Activated CD8-positive, alpha-beta T cell treated with anti-CD3 and anti-CD28 coated beads, Interleukin-2, amount 10 ng/mL, durations not matched to agents 7 days and 5 days (primary cell): ENCODE measurements around the gene ZNF283. TPM values are rescaled to one million over a fixed set of nuclear protein-coding genes. Genes with fewer than 3 reads are reported as not detected.

Source experiments
- ATAC-seq: fragments of 150-1000 bp; cut with Tn5 transposase; one replicate; pipeline ENCODE4 v1.10.0; 2021; ENCODE audit warnings: moderate library complexity
- CTCF ChIA-PET: fragments of 350-600 bp; sonication (Branson Sonifier 250); formaldehyde crosslinking; loops from one replicate; lab custom pipeline; 2021; ENCODE audit warnings: antibody characterized with exemption; lab: Charles Lee
- POLR2A ChIA-PET: fragments of 350-600 bp; sonication (Branson Sonifier 250); formaldehyde crosslinking; loops from one replicate; lab custom pipeline; 2021; ENCODE audit warnings: antibody characterized with exemption; lab: Charles Lee
- DNase-seq: peaks from one replicate; pipeline ENCODE4 v3.0.0-alpha.2; 2020
- H3K27ac Mint-ChIP-seq: one replicate; pipeline ENCODE4 v1.8.0; 2021; ENCODE audit warnings: mild to moderate bottlenecking, mixed read lengths
- H3K27me3 Mint-ChIP-seq: one replicate; pipeline ENCODE4 v1.8.0; 2021; ENCODE audit warnings: low read depth, mixed read lengths
- H3K36me3 Mint-ChIP-seq: one replicate; pipeline ENCODE4 v1.8.0; 2021; ENCODE audit warnings: low read depth, mixed read lengths
- H3K4me1 Mint-ChIP-seq: one replicate; pipeline ENCODE4 v1.8.0; 2021; ENCODE audit warnings: low read depth, mixed read lengths
- H3K4me3 Mint-ChIP-seq: one replicate; pipeline ENCODE4 v1.8.0; 2021; ENCODE audit warnings: mild to moderate bottlenecking, mixed read lengths
- H3K9me3 Mint-ChIP-seq: one replicate; pipeline ENCODE4 v1.8.0; 2022; ENCODE audit warnings: mixed read lengths; ENCODE audit not compliant: insufficient read depth
- total RNA-seq, 2 experiments: library from RNA; stranded (reverse); gene quantifications; one replicate each; pipeline ENCODE4 v1.2.3, GENCODE V29; 2021

ZNF283 gene
- total RNA-seq, 2 experiments from 2014 or later = 4.9 to 6.9 TPM

DNA sequence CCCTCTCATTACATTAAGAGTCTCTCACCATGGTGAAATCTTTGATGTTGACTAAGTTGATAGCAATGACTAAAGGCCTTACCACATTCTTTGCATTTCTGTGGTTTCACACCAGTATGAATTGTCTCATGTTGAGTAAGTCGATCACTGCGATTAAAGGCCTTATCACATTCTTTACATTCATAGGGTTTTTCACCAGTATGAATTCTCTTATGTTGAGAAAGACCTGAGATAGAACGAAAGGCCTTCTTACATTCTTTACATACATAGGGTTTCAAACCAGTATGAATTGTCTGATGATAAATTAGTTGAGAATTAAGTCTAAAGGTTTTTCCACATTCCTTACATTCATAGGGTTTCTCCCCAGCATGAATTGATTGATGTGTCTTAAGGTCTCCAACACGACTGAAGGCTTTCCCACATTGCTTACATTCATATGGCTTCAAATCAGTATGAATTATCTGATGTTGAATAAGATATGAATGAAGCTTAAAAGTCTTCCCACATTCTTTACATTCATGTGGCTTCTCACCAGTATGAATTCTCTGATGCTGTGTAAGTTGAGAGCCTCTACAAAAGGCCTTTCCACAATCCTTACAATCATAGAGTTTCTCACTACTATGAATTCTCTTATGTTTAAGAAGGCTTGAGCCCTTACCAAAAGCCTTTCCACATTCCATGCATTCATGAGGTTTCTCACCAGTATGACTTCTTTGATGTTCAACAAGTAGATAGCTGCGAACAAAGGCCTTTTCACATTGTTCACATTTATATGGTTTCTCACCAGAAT is 45.6 kb downstream of the ZNF283 start:
- Mint-ChIP-seq H3K9me3 (peaks cover 66% of the 10 kb centered on the region), H3K27ac (no peak overlapping the region), H3K4me3 (no peak overlapping the region), H3K36me3 (peaks cover 9% of the 10 kb centered on the region), H3K27me3 (no peaks in the 10 kb centered on the region), H3K4me1 (no peaks in the 10 kb centered on the region)
- POLR2A ChIA-PET = no interaction called here
- no peak for ATAC-seq
- CTCF ChIA-PET = no interaction called here
- no peak for DNase-seq

DNA sequence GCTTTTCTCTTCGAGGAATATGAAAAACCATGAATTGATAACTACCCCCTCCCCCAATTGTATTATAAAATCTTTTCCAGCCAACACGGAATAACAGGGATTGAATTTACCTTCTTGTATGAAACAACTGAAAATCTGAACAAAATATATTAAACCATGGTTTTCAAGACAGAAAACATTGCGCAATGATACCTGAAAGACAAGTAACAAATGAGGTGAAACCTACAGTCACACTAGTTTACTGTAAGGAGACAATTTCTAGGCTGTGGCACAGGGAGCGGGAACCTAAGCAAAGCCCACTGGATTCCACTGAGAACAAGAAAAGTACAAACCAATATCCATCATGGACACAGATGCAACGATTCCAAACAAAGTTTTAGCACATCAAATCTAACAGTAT is 53.4 kb downstream of the ZNF283 start:
- no peak overlapping the region for H3K4me3 Mint-ChIP-seq
- H3K9me3 Mint-ChIP-seq = peaks cover 53% of the 10 kb centered on the region
- no peak overlapping the region for H3K27ac Mint-ChIP-seq
- H3K27me3 Mint-ChIP-seq = no peaks in the 10 kb centered on the region
- no peak for DNase-seq
- no peaks in the 10 kb centered on the region for H3K4me1 Mint-ChIP-seq
- H3K36me3 Mint-ChIP-seq = peaks cover 4% of the 10 kb centered on the region
- no peak for ATAC-seq
- CTCF ChIA-PET = no interaction called here
- POLR2A ChIA-PET = no interaction called here

DNA sequence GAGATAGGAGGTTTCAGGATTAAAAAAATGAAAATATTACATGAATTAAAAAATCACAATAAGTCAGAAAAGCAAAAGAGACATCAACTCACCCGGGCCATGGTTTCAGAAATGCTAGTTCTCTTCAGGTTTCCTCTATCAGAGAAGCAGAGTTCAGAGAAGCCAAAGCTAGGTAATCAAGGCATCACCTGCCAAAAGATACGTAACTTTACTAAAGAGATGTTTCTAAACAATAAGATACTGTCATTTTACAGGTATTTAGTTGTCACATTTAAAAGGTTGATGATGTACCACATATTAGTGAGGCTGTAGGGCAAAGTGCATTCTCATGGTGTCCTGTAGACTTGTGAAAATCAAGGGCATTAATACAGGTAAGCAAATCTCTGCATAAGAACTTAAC is 56.7 kb downstream of the ZNF283 start, which contains the start of gene ZNF404:
TSS of gene ZNF404 (minus strand) at position 101 of the 400 bp plus-strand sequence.
- H3K36me3 Mint-ChIP-seq = peaks cover 2% of the 10 kb centered on the region
- DNase-seq = no peak
- H3K27ac Mint-ChIP-seq = no peak within 1 kb of the TSS
- no peak for ATAC-seq
- peaks cover 60% of the 10 kb centered on the region for H3K9me3 Mint-ChIP-seq
- H3K4me3 Mint-ChIP-seq = no peak within 1 kb of the TSS
- no peaks in the 10 kb centered on the region for H3K27me3 Mint-ChIP-seq
- CTCF ChIA-PET = interaction anchor here (1.4 kb wide), 1 partner anchor 67 kb away, joined by 3 read pairs; the partner anchor contains the start of gene ZNF221
- H3K4me1 Mint-ChIP-seq = no peaks in the 10 kb centered on the region
- POLR2A ChIA-PET = no interaction called here

DNA sequence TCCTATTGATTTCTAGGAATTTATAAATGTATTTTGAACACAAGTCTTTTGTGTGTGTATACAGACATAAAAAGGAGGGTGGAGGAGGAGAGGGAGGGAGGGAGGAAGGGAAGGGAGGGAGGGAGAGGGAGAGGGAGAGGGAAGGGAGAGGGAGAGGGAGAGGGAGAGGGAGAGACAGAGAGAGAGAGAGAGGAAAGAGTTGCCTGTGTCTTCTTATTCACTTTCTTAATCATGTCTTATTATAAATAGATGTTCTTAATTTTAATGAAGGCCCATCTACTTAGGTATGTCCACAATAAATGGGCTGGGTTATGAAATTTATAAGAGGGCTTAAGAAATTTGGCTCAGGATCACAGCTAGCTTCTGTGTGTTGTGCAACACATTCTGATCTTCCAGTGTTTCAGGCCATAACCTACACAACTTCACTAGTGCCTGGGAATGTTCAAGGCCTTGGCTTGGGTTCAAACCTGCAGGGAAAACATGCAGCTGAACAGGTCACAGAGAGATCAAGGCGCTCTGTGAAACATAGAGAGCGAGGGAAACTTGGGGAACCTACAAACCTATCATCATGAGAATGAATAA is 68.7 kb downstream of the ZNF283 start:
- H3K9me3 Mint-ChIP-seq = peaks cover 45% of the 10 kb centered on the region
- no peaks in the 10 kb centered on the region for H3K27me3 Mint-ChIP-seq
- H3K4me3 Mint-ChIP-seq = no peak overlapping the region
- POLR2A ChIA-PET = no interaction called here
- CTCF ChIA-PET = no interaction called here
- H3K27ac Mint-ChIP-seq = no peak overlapping the region
- DNase-seq (no peak), ATAC-seq (no peak)
- peaks cover 2% of the 10 kb centered on the region for H3K4me1 Mint-ChIP-seq
- peaks cover 27% of the 10 kb centered on the region for H3K36me3 Mint-ChIP-seq

Other genes starting within 250 kb of the ZNF283 start
- gene IRGQ, start 231.2 kb upstream of the ZNF283 start, total RNA-seq = 10 to 100 TPM; 11.2 to 14.0 TPM
- 10 to 100 TPM; 14.1 to 17.3 TPM for gene ZNF576, start 230.7 kb upstream of the ZNF283 start, total RNA-seq
- under 1 TPM; 0.71 to 0.73 TPM for gene SRRM5, start 215.2 kb upstream of the ZNF283 start, total RNA-seq
- gene ZNF428, start 207.7 kb upstream of the ZNF283 start, total RNA-seq = 10 to 100 TPM; 29.9 to 31.5 TPM
- under 1 TPM; 0.10 to 0.40 TPM for gene CADM4, start 187.5 kb upstream of the ZNF283 start, total RNA-seq
- 10 to 100 TPM; 10.1 to 11.6 TPM for gene PLAUR, start 157.2 kb upstream of the ZNF283 start, total RNA-seq
- not detected for gene IRGC, start 111.2 kb upstream of the ZNF283 start, total RNA-seq
- 10 to 100 TPM; 60.0 to 65.1 TPM for gene SMG9, start 72.4 kb upstream of the ZNF283 start, total RNA-seq
- 10 to 100 TPM; 28.8 to 31.9 TPM for gene KCNN4, start 46.3 kb upstream of the ZNF283 start, total RNA-seq
- 1 to 10 TPM in 1 of 2 experiments, under 1 TPM in 1; 0.70 to 1.1 TPM for gene LYPD5, start 24.9 kb upstream of the ZNF283 start, total RNA-seq
- 1 to 10 TPM; 1.6 to 2.6 TPM for gene ZNF404, start 56.6 kb downstream of the ZNF283 start, total RNA-seq
- gene ZNF45, start 108.0 kb downstream of the ZNF283 start, total RNA-seq = 10 to 100 TPM; 14.0 to 16.5 TPM
- 1 to 10 TPM; 1.9 TPM for gene ZNF221, start 123.9 kb downstream of the ZNF283 start, total RNA-seq
- gene ZNF155, start 156.9 kb downstream of the ZNF283 start, total RNA-seq = 1 to 10 TPM; 2.2 to 3.0 TPM
- 1 to 10 TPM; 4.4 to 5.0 TPM for gene ZNF230, start 175.6 kb downstream of the ZNF283 start, total RNA-seq
- 1 to 10 TPM; 2.6 to 3.0 TPM for gene ZNF222, start 198.1 kb downstream of the ZNF283 start, total RNA-seq
- gene ZNF223, start 224.7 kb downstream of the ZNF283 start, total RNA-seq = not detected
- gene ZNF284, start 244.8 kb downstream of the ZNF283 start, total RNA-seq = 1 to 10 TPM; 2.2 to 2.5 TPM